Fibroblast of gingiva (primary cell): ENCODE results near the gene ELOVL1.
A peak's percentile ranks its signal among the peaks of the same experiment; 100 is the strongest.
"Not testable (repeated sequence)": the region's sequence is repeated elsewhere in the genome, so short reads cannot be mapped to it uniquely, and the experiment has no call there.

Experiments used
- DNase-seq: peaks from one replicate; pipeline ENCODE4 v3.0.0-alpha.2; 2011; ENCODE audit warnings: low read depth

The ELOVL1 gene

DNA sequence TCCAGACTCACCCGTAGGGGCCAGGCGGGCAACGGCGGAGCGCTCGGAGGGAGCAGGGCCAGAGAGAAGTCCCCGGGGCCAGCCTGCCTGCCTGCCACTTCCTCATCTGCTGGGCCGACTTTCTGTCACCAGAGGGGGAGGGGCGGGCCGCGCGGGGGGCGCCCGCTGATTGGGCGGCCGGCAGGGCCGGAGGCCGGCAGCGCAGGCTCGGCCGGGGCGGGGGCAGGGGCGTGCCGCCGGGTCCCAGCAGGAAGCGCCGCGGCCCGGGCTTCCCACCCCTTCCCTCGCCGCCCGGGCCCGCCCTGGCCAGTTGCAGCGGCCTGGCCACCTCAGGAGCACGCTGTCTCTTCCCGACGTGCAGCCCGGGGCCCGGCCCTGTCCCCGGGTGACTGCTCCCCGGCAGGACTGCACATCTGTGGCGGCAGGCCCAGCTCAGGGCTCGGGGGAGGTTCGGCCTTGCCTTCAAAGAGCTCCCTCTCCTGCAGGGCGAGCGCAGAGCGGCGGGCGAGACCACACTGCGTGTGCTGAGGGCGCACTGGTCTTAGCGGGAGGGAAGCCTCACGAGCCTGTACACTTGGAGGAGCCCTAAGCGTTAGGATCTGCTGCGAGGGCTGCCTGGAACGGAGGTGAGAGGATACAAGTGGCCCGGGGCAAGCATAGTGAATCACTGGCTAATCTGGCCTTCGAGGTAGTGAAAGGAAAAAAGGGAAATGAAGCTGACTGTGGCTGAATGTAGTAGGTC is at the start of gene ELOVL1:
ELOVL1 (minus strand) TSS at position 108 of the 742 bp plus-strand sequence. CDS start 2,402 bp downstream, outside the sequence.
- peak; percentile 85 for DNase-seq

GRCh38 chr1:43415901-43416300 is 48.1 kb upstream of the ELOVL1 start:
- no peak for DNase-seq

- no peak for DNase-seq
Measured at GRCh38 chr1:43414634-43415223, 46.9 kb upstream of the ELOVL1 start.

- not testable (repeated sequence) for DNase-seq
Measured at GRCh38 chr1:43413426-43413825, 45.6 kb upstream of the ELOVL1 start.

- DNase-seq: no peak
Measured at GRCh38 chr1:43410571-43410970, 42.8 kb upstream of the ELOVL1 start.

GRCh38 chr1:43405876-43406234 is 38.0 kb upstream of the ELOVL1 start:
- DNase-seq: no peak

DNA sequence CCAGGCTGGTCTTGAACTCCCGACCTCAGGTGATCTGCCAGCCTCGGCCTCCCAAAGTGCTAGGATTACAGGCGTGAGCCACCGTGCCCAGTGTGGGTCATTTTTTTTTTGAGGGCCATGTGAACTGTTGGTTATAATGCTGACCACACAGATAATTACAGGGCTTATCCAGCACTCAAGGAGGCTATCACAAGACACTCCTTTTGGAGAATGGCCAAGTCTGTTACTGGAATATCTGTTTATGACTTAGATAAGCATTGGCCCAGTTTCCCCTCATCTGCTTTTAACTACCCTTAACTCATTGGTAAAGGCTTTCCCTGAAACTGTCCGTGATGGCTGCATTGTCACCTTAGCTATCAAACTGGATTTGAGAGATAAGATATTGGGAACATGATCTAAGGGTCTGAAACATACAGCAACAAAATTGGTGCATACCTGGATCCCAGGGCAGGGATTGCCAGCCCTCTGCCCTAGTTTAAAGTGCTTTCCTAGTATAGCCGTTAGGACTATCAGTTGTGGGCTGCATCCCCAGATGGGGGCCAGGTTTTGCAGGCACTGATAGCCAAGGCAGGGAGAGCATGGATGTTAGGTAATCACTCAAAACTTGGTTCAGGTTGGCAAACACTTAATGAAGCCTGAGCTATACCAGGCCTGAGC is 37.5 kb upstream of the ELOVL1 start:
- DNase-seq: no peak

DNA sequence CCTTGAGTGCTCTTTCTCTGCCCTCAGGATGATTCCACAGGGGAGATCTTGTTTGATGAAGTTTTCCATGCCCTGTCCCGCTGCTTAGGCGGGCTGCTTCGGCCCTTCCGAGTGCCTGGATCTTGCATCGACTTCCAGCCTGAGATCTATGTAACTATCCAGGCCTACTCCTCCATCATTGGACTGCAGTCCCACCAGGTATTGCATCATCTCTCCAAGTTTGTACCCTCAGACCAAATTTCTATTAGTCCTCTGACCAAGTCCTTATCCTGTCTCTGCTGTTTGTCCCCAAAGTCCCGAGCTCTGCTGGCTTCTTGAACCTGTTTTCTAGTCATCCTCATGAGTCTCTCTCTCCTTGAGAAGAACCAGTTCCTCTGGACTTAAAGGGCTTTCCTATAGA is 36.5 kb upstream of the ELOVL1 start:
- no peak for DNase-seq

- DNase-seq: no peak
Measured at GRCh38 chr1:43402089-43402865, 34.5 kb upstream of the ELOVL1 start.

- not testable (repeated sequence) for DNase-seq
Measured at GRCh38 chr1:43400441-43400840, 32.6 kb upstream of the ELOVL1 start.

DNA sequence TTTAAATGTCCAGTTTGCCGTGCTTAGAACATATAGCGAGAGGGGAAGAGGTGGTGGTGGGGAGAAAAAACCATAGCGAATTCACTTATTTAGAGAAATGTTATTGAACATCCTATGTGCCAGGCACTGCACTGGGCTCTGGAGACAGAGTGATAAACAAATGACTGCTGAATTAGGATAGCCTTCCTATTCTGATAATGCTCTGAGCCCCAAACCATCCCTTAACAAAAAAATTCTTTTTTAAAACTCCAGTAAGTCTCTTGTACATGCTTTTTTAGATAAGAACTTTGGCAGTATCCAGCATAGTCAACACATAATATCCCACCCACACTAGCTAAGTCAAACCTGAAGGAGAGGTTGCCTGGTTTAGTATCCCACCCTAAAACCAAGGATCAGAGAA is 30.4 kb upstream of the ELOVL1 start:
- DNase-seq: no peak

- DNase-seq: no peak
Measured at GRCh38 chr1:43396059-43396458, 28.2 kb upstream of the ELOVL1 start.

DNA sequence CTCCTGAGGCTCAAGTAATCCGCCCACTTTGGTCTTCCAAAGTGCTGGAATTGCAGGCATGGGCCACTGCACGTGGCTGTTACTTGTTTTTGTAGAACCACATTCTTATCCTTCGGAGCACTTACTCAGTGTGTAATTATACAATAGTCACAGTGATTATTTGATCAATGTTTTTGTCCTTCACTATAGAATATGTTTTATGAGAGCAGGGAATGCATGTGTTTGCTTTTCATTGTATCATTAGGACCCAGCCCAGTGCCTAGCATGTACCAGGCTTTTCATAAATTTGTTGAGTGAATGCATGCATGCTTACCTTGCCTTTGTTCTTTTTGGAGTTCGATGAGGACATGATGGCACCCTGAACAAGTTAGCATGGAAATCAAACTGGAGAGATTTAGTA is 27.7 kb upstream of the ELOVL1 start:
- no peak for DNase-seq

DNA sequence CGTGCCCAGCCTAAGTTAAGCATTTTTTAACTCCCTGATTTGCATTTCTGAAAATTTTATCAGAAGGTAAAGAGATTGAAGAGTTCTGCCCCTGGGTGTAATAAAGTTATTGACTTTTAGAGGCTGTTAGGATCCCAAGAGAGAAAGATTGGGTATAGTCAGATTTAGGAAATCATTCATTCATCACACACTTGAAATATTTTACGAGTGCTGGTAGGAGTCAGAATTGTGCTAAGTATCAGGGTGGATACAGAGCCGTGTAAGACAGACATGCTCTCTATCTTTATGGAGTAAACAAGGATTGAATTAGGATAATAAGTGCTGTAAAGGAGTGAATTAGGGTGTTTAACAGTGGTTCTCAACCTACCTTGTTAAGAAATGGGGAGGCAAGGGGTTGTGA is 24.9 kb upstream of the ELOVL1 start:
- DNase-seq: no peak

GRCh38 chr1:43389326-43390313 is 21.8 kb upstream of the ELOVL1 start, which contains the start of the genes MED8 and SZT2:
Gene MED8, minus strand, starts transcription at chr1:43389800. Its CDS starts 36 bp downstream, at chr1:43389764.
Gene SZT2, plus strand, starts transcription at chr1:43389899. Its CDS starts 70 bp downstream, at chr1:43389969.
- DNase-seq: peak; percentile 92

DNA sequence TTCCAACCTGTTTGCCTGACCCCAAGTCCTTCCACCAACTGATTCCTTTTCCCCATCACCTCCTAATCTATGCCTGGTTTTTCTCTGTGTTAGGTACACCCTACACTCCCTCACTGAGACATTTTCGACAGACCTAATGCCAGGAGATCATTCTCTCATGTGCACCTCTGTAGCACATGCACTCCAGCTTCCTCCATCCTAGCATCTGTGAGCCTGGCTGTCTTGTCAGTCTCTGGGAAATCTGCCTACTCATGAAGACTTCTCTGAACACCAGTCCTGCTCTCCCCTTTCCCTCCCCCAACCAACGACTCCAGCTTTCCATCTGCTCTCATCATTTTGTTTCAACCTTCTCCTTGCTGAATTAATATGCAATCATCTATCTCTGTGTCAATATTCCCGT is 20.8 kb upstream of the ELOVL1 start:
- no peak for DNase-seq

DNA sequence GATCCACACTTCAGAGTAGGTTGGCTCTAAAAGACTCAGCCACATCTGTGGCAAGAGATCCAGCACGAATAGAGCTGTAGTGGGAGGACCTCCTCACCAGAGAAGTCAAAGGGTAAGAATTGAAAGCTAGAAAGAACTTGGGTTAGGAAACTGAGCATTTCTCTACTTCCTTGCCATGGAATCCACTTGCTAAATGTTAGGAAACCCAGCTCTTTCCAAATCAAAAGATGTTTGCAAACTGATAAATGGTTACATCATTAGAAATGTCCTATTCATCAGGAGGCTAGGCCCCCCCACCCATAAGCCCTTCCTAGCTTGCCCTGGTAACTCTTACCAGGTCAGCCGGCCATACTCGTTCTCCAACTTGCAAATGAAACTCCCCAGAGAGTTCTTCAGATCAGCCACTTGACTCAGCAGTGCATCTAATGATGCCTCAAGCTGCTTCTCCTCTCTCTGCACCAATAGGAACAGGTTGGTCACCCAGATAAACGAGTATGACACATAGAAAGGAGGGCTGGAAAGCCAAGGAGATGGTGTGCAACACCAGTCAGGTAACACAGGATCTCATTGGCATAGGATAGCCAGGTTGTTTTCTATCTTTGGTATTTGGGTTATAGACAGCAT is 20.3 kb upstream of the ELOVL1 start:
- peak; percentile 54 for DNase-seq

- DNase-seq: no peak
Measured at GRCh38 chr1:43386676-43387075, 18.9 kb upstream of the ELOVL1 start.

DNA sequence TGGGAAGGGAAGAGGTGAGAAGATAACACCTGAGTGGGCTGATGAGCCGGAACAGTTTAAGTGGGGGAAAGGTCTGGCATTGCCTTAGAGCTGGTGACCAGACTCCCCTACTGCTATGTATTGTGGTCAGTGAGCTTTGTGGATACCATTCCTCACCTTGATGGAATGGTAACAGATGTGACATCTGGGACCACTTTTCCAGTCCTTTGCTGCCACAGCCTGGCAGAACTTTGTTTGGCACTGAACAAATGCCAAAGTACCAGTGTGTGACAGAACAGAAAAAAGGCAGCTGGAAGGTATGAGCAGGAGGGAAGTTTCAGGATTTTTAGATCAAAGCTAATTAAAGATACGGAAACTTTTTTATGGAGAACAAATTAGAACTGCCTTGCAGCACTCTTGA is 15.6 kb upstream of the ELOVL1 start:
- DNase-seq: no peak

DNA sequence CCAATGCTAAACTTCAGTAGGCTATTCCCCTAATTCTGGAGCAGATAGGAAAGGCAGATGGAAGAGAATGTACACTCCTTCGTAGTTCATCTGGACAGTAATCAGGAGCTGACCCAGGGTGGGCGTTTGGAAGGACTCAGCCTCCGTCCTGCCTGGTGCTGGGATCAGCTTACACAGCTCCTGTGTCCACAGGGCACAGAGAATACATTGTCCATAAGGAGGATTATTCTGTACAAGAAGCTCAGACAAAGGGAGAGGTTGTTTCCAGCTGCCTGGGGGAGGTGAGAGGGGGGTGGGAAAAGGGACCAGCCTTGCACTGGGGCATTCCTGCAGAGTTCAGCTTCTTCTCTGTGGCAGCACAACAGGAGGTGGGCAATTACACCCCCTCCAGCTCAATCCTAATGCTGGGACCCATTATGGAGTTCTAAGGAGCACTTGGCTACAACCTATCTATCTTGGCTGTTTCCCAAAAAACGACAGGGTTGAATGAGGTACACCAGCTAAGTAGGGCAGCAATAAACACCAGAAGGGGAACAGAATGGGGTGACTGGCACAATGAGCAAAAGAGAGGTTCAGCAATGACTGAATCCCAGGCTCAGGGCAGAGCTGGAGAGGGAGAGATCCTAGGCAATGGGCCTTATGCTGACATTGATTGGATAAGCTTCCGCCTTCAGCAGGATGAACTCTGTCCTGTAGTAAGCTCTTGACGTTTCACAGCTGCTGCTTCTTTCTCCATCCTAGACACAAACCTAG is 14.4 kb upstream of the ELOVL1 start:
- DNase-seq: no peak
